ENCODE data around the gene CERS1.

DNA sequence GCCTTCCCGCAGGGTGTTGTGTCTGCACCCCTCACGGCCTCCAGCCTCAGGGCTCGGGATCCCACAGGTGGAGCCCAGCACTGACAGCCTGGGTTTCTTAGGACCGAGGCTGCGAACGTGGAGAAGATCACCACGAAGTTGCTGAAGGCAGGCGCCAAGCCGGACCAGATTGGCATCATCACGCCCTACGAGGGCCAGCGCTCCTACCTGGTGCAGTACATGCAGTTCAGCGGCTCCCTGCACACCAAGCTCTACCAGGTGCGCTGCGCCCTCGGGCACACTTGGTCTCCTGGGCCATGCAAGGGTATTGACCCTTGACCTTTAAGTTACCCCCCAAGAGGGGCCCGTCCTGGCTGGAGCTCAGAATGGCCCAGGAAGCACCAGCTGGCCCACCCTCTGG is 35.2 kb downstream of the CERS1 start:
- TF ChIP-seq, protein P1, sequence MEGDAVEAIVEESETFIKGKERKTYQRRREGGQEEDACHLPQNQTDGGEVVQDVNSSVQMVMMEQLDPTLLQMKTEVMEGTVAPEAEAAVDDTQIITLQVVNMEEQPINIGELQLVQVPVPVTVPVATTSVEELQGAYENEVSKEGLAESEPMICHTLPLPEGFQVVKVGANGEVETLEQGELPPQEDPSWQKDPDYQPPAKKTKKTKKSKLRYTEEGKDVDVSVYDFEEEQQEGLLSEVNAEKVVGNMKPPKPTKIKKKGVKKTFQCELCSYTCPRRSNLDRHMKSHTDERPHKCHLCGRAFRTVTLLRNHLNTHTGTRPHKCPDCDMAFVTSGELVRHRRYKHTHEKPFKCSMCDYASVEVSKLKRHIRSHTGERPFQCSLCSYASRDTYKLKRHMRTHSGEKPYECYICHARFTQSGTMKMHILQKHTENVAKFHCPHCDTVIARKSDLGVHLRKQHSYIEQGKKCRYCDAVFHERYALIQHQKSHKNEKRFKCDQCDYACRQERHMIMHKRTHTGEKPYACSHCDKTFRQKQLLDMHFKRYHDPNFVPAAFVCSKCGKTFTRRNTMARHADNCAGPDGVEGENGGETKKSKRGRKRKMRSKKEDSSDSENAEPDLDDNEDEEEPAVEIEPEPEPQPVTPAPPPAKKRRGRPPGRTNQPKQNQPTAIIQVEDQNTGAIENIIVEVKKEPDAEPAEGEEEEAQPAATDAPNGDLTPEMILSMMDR (IDR thresholded peaks at IDR 0.05), result no peak
- no peak for TF ChIP-seq POLR2A (IDR thresholded peaks at IDR 0.05)
